HL-60 (cell line): ENCODE measurements around the gene RPL37.

Experiments
- DNase-seq, 2 experiments: peaks; one replicate each; pipeline ENCODE4 v3.0.0-alpha.2; 2010 to 2020; ENCODE audit warnings: low read depth in 1 of 2, low spot score in 1 of 2
- H3K27ac ChIP-seq: fragments of 250-450 bp; sonication (Bioruptor Pico); replicated peaks from 2 replicates; pipeline ENCODE4 v1.5.1; 2020; ENCODE audit warnings: mild to moderate bottlenecking, moderate library complexity
- H3K27me3 ChIP-seq: fragments of 250-450 bp; sonication (Bioruptor Pico); 2 replicates; pipeline ENCODE4 v1.5.1; 2021; ENCODE audit warnings: mild to moderate bottlenecking, moderate library complexity; ENCODE audit not compliant: insufficient read depth, poor library complexity, severe bottlenecking
- H3K4me3 ChIP-seq: replicated peaks from 2 replicates; pipeline ENCODE4 v1.5.1; 2011; ENCODE audit warnings: mild to moderate bottlenecking, control low read depth, low read length; ENCODE audit not compliant: insufficient read depth
- GABPA ChIP-seq: IDR thresholded peaks from 2 replicates; pipeline ENCODE4 v1.6.1; 2012; ENCODE audit warnings: low read depth
- POLR2AphosphoS5 ChIP-seq: IDR thresholded peaks from 2 replicates; pipeline ENCODE4 v1.6.1; 2012; ENCODE audit warnings: low read depth
- SPI1 ChIP-seq: IDR thresholded peaks from 2 replicates; pipeline ENCODE4 v1.6.1; 2012; ENCODE audit warnings: low read depth, mild to moderate bottlenecking, borderline replicate concordance
- TF ChIP-seq, protein P1 (sequence below): IDR thresholded peaks from one replicate; pipeline ENCODE4 v1.5.1; 2011; ENCODE audit warnings: low read length, control low read depth, inconsistent platforms; ENCODE audit not compliant: insufficient read depth
- TF ChIP-seq, protein P2 (sequence below): IDR thresholded peaks from 2 replicates; pipeline ENCODE4 v1.6.1; 2012; ENCODE audit warnings: low read depth; ENCODE audit not compliant: insufficient replicate concordance

RPL37 gene

DNA sequence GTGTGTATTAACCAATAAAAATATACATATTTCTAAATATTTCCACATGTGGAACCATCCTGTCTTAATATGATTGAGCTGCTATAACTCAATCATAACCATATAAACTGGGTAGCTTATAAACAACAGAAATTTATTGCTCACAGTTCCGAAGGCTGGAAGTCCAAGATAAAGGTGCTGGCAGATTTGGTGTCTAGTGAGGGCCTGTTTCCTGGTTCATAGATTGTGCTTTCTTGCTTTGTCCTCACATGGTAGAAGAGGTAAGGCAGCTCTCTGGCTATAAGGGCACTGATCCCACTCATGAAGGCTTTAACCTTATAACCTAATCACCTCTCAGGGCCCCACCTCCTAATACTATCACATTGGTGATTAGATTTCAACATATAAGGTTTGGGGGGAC lies 22.9 kb downstream of the RPL37 start:
- no peak overlapping the region for H3K4me3 ChIP-seq
- H3K27me3 ChIP-seq = no peaks in the 10 kb centered on the region
- TF ChIP-seq SPI1 (no peak), GABPA (no peak), POLR2AphosphoS5 (no peak)
- TF ChIP-seq, protein P1, sequence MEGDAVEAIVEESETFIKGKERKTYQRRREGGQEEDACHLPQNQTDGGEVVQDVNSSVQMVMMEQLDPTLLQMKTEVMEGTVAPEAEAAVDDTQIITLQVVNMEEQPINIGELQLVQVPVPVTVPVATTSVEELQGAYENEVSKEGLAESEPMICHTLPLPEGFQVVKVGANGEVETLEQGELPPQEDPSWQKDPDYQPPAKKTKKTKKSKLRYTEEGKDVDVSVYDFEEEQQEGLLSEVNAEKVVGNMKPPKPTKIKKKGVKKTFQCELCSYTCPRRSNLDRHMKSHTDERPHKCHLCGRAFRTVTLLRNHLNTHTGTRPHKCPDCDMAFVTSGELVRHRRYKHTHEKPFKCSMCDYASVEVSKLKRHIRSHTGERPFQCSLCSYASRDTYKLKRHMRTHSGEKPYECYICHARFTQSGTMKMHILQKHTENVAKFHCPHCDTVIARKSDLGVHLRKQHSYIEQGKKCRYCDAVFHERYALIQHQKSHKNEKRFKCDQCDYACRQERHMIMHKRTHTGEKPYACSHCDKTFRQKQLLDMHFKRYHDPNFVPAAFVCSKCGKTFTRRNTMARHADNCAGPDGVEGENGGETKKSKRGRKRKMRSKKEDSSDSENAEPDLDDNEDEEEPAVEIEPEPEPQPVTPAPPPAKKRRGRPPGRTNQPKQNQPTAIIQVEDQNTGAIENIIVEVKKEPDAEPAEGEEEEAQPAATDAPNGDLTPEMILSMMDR = no peak
- TF ChIP-seq, protein P2, sequence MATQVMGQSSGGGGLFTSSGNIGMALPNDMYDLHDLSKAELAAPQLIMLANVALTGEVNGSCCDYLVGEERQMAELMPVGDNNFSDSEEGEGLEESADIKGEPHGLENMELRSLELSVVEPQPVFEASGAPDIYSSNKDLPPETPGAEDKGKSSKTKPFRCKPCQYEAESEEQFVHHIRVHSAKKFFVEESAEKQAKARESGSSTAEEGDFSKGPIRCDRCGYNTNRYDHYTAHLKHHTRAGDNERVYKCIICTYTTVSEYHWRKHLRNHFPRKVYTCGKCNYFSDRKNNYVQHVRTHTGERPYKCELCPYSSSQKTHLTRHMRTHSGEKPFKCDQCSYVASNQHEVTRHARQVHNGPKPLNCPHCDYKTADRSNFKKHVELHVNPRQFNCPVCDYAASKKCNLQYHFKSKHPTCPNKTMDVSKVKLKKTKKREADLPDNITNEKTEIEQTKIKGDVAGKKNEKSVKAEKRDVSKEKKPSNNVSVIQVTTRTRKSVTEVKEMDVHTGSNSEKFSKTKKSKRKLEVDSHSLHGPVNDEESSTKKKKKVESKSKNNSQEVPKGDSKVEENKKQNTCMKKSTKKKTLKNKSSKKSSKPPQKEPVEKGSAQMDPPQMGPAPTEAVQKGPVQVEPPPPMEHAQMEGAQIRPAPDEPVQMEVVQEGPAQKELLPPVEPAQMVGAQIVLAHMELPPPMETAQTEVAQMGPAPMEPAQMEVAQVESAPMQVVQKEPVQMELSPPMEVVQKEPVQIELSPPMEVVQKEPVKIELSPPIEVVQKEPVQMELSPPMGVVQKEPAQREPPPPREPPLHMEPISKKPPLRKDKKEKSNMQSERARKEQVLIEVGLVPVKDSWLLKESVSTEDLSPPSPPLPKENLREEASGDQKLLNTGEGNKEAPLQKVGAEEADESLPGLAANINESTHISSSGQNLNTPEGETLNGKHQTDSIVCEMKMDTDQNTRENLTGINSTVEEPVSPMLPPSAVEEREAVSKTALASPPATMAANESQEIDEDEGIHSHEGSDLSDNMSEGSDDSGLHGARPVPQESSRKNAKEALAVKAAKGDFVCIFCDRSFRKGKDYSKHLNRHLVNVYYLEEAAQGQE = no peak
- no peak for DNase-seq
- no peak overlapping the region for H3K27ac ChIP-seq

DNA sequence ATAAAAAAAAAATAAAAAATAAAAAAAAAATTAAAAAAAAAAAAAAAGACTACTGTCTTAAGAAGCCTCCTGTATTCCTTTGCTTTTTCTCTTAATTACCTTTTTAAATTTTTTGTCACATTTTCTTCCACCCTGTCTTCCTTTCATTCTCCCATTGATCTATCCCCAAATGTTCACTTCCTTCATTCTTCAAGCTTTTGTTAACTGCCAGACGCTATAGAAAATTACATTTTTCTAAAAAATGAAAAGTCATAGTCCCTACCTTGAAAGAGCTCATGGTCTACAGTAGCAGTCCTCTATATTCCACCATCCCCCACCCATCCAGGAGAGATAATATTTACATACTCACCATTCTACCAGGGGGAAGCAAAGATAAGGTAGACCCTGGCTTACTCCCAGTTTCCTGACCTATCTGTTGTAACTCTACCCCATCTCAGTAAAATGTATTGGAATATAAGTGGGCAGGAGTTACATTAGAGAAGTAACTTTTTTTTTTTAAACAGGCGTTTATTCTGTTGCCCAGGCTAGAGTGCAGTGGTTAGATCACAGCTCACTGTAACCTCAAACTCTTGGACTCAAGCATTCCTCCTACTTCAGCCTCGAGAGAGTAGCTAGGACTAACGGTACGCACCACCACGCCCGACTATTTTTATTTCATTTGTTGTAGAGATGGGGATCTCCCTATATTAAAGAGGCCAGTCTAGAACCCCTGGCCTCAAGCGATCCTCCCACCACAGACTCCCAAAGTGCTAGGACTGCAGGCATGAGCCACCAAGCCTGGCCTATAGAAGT lies 33.1 kb downstream of the RPL37 start:
- DNase-seq = no peak
- no peaks in the 10 kb centered on the region for H3K27me3 ChIP-seq
- no peak overlapping the region for H3K4me3 ChIP-seq
- H3K27ac ChIP-seq = no peak overlapping the region
- no peak for TF ChIP-seq GABPA

- no peak overlapping the region for H3K27ac ChIP-seq
- TF ChIP-seq POLR2AphosphoS5 (no peak), GABPA (no peak), SPI1 (no peak)
- TF ChIP-seq, protein P2 = no peak
- TF ChIP-seq, protein P1 = no peak
- no peaks in the 10 kb centered on the region for H3K27me3 ChIP-seq
- no peak for DNase-seq
- H3K4me3 ChIP-seq = no peak overlapping the region
Measured at GRCh38 chr5:40799258-40799657, 35.8 kb downstream of the RPL37 start.

DNA sequence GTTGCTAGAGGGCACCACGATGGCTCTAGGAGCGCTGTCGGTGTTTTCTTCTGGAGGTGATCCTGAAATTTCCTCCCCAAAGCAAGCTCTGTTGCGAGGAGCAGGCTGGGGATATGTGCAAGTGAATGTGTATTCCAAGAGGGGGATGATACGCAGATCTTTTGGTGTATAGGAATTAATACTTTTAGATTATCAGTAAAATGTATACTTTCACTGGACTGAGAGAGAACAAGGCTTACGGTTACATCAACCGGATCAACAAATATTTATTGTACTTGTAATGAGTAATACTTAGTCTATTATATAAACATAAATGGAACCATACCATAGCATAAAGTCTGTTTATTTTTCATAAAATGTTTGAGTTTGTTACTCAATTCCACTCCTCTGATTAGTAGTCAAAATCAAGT lies 36.2 kb downstream of the RPL37 start:
- no peak for DNase-seq
- TF ChIP-seq SPI1 (no peak), POLR2AphosphoS5 (no peak), GABPA (no peak)
- TF ChIP-seq, protein P2 = no peak
- TF ChIP-seq, protein P1 = no peak
- Histone ChIP-seq H3K27ac (no peak overlapping the region), H3K27me3 (no peaks in the 10 kb centered on the region), H3K4me3 (peak overlapping the region; percentile 73)
